Central memory CD4-positive, alpha-beta T cell (primary cell): Measurements from ENCODE around the gene SPOCD1.
"Not testable (repeated sequence)": the region's sequence is repeated elsewhere in the genome, so short reads cannot be mapped to it uniquely, and the experiment has no call there.

Source experiments
- DNase-seq: peaks from one replicate; pipeline ENCODE4 v3.0.0; 2022

The SPOCD1 gene

DNA sequence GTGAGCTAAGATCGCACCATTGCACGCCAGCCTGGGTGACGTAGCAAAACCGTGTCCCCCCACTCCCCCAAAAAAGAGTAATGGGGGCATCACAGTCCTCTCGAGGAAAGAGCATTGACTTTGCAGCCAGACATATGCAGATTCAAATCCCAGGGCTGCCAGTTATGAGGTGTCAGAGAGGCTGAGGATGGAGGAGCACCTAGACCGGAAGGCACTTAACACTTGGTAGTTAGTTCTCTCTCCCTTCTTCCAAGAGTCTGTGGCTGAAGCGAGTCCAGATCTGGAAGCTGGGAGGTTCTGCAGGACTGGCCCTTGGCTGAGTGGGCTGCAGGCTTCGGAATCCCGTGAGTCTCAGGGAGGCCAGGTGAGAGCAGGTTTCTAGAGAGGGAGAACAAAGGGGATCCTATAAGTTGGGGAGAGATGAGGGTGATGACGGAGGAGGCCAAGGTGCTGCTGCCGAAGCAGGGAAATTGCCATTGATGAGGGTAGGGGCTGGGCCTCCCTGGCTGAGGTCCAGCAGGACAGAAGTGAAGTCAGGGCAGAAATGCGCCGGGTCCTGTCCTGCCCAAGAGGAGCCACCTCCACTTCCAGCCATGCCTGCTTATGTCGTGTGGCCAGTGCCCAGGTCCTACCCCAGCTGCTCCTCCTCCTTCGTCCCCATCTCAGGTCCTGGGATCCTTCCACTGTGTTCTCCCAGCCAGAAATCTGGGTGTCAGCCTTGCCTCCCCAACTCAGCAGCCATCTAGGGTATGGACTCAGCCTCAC lies 13.3 kb upstream of the SPOCD1 start:
- DNase-seq, result no peak

DNA sequence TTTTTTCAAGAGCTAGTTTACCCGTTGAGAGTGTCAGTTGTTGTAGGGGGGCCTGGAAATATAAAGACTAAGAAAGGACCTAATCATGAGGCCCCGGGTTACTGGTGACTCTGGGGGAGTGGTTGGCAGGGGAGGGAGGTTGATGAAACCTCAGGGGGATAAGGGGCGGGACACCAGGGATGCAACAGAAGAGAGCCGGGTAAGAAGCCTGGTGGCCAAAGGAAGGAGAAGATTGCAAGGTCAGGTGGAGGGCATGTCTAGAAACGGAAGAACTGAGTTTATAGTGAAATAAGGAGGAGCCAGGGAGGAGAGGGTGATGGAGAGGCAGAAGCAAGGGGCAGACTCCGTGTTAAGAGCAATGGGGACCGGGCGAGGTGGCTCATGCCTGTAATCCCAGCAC lies 12.5 kb upstream of the SPOCD1 start:
- DNase-seq, result no peak

DNA sequence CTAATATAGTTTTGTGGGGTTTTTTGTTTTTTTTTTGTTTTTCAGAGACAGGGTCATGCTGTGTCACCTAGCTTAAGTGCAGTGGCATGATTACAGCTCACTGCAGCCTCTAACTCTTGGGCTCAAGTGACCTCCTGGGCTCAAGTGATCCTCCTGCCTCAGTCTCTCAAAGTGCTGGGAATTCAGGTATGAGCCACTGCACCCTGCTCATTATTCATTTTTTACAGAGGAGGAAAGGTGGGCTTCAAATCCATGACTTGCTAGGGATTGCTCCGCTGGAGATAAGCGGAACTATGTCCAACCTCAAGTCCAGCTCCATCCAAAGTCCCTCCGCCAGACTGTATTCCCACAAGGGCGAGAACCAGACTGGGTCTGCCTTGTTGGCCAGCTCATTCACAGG lies 8.0 kb upstream of the SPOCD1 start:
- DNase-seq, result no peak

DNA sequence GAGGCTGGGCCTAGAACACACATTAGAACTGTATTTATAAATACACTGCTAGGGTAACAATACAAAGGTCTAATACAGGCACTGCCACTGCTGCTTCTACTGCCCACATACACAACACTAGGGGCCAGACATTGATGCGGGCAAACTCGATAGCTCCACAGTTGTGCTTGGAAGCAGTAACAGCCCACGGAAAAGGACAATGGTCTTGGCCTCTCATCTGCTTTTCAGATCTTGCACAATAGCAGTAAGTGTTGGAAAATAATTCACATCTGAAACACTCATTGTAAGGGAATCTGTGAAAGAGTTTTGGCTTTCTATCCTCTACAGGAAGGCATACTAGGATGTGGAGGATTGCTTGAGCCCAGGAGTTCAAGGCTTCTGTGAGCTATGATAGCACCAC lies 6.9 kb upstream of the SPOCD1 start:
- no peak for DNase-seq

DNA sequence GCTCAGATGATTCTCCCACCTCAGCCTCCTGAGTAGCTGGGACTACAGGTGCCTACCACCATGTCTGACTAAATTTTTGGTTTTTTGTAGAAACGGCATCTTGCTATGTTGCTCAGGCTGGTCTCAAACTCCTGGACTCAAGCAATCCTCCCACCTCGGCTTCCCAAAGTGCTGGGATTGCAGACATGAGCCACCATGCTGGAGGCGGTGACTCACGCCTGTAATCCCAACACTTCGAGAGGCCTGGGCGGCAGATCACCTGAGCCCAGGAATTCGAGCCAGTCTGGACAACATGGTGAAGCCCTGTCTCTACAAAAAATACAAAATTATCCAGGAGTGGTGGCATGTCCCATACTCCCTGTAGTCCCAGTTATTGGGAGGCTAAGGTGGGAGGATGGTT lies 4.4 kb upstream of the SPOCD1 start:
- not testable (repeated sequence) for DNase-seq

DNA sequence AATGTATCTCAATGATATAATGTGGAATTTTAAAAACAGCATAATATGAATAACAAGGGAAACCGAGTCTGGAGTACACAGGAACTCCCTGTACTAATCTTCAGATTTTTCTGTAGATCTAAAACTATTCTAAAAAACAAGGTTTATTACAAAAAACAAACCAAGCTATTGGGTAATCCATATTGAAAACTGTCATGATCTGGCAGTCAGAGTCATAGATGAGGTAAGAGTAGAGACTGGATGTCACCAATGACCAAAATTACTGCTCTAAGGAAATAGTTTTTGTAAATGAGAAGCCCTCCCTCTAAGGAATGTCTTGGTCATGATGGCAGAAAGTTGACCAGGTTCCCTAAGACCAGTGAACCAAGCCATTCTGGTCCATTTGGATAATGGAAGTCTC lies 2.4 kb upstream of the SPOCD1 start:
- no peak for DNase-seq

DNA sequence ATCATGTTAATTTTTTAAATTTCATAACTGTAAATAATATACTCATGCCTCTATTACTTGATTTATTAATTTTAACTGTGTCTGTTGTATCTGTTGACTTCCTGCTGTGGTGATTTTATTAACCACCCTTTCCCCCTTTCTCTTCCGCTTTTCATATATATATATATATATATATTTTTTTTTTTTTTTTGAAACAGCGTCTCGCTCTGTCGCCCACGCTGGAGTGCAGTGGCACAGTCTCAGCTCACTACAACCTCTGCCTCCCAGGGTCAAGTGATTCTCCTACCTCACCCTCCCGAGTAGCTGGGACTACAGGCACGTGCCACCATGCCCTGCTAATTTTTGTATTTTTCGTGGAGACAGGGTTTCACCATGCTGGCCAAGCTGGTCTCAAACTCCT lies 1.1 kb upstream of the SPOCD1 start:
- DNase-seq, result not testable (repeated sequence)

DNA sequence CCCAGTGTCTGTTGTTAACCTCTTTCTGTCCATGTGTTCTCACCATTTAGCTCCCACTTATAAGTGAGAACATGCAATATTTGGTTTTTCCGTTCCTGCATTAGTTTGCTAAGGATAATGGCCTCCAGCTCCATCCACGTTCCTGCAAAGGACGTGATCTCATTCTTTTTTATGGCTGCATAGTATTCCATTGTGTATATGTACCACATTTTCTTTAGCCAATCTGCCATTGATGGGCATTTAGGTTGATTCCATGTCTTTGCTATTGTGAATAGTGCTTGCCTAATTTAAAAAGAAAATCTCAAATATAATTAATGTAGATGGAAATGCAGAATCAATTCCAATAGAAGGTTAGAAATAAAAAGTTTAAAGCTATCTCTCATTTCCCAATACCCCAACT lies 679 bp upstream of the SPOCD1 start:
- DNase-seq, result not testable (repeated sequence)

DNA sequence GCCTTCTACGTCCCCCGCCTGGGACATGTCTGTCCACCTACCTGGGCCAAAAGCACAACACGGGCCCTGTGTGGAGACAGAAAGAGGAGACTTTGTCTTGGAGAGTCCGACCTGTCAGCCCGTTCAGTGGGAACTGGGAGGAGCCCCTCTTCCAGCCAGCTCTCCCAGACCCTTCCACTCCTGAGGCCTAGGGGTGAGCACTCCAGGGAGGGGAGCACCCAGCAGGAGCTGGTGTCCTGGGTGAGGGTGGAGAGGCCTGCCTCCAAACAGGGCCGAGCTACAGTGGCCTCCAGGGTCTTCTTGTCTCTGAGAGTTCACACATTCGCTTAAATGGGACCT lies 546 bp downstream of the SPOCD1 start:
- DNase-seq, result no peak

DNA sequence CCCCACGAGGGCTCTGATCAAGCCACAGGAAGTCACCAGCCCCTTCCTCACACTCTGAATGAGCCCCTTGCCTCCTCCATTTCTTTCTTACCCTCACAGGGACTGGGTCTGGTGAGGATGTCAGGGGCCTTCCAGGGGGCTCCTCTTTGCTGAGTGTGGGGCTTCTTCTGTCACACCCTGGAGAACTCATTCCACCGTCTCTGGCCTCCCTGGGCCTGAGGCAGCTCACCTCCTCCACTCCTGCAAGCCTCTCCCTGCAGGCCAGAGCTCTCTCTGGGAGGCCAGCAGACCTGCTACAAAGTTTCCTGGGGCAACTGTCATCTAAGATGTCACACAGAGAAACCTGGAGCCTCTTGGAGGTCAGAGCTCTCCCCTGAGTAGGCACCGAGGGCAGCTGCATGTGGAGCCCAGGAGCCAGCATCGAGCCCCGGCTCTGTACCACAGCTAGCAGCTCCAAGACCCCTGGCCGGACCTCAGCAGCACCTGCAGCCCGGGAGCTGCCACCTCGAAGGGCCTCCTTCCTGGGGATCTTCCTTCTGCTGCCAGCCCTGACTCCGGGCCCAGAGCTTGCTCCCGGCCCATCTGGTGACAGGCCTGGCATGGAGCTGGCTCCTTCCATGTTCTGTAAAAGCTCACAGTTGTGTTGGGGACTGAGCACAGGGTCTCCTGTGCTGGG lies 1.1 kb downstream of the SPOCD1 start:
- no peak for DNase-seq

DNA sequence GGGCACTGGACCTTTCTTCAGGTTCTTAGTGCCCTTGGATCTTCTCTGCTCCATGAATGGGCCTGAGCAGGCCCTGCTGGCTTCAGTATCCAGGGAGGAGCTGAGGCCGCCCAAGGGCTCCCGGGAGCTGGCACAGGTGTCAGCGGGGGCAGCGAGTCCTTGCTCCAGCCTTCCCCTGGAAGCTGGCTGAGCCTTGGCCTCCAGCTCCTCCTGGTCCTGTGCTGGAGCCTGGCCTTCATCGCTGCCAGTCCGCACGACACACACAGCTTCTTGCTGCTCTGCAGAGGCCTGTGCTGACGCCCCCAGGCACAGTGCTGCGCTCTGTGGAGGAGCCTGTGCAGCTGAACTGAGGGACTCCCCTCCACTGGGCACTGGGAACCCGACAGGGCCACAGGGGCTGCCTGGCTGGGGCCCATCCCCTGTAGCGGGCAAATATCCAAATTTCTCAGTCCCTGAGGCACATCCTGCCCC lies 1.7 kb downstream of the SPOCD1 start:
- no peak for DNase-seq

DNA sequence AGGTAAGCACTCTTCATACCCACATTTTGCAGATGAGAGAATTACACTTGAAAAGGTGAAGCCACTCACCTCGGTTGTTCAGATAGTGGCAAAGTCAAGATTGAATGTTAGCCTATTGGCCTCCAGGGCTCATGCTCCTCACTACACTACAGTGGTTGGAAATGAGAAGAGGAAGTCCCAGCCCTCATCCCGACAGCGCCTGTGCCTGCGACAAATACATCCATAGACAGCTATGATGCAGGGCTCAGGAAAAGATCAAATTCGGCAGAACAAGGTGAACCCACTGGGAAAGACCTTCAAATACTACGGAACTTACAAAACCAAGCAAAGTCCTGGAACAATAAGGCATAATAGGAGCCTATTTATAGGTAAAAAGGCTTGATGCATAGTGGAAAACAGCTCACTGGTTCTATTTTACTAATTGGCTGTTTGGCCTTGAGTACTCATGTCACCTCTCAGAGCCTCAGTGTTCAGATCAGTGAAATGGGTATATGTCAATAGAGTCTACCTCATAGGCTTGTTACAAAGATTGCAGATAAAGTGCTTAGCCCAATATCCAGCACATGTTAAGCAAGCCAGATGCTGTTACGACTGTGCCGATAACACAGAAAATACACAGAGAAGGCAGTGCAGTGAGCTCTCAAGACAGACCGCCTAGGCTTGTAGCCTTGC lies 3.5 kb downstream of the SPOCD1 start:
- DNase-seq, result no peak

DNA sequence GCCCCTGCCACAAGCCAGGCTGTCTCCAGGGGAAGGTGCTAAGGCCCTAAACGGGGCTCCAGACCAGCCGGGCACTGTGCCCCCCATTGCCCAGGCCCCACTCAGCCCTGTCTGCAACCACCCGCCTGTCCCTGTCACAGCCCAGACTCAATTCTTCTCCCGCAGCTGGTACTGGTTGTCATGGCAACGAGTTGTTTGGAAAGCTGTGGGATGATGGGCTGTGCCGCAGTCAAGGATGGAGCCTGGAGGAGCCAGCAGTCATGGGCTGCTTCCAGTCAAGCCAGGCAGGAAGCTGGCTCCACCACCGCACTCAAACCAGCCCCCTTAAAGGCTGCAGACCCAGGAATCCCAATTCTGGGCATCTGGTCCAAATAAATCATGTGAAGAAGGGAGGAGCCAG lies 4.2 kb downstream of the SPOCD1 start:
- no peak for DNase-seq

DNA sequence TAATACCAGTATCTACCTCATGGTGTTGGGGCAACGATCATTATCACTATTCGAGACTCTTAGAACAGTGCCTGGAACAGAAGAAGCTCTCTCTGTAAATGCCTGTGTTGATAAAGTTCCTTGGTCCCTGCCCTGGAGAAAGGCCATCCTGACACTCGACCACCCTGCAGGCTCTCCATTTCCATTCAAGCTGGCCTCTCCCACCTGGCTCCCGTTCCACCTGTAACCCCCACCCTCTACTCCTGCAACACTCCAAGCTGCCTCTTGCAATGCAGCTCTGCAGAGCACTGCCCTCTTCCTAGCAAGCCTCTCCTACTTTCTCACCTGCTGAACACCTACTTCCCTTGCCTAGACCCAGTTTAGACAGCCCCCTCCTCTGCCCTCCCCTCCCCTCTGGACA lies 6.1 kb downstream of the SPOCD1 start:
- DNase-seq, result no peak

DNA sequence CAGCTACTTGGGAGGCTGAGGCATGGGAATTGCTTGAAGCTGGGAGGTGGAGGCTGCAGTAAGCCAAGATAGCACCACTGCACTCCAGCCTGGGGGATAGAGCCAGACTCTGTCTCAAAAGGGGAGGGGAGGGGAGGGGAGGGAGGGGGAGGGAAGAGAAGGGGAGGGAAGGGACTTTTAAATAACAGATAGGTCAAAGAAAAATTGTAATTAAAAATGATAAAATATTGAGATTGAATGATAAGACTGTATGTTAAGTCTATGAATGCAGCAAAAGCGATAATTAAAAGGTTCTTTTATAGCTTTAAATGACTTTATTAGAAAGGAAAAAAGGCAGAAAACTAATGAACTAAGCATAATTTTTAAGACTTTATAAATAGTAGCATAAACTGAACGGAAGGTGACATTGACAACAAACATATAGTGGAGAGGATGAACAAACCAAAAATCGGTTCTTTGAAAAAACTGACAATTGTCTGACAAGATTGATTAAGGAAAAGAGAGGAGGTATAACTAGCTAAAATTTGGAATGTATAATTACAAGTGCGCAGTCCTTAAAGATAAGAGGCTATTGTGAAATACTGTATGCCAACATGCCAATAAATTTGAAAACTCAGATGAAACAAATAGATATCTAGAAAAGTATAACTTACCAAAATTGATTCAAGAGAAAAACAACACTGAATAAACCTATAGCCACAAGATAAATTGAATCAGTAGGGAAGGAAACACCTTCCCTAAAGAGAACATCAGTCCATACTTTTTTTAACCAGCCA lies 8.4 kb downstream of the SPOCD1 start:
- no peak for DNase-seq

DNA sequence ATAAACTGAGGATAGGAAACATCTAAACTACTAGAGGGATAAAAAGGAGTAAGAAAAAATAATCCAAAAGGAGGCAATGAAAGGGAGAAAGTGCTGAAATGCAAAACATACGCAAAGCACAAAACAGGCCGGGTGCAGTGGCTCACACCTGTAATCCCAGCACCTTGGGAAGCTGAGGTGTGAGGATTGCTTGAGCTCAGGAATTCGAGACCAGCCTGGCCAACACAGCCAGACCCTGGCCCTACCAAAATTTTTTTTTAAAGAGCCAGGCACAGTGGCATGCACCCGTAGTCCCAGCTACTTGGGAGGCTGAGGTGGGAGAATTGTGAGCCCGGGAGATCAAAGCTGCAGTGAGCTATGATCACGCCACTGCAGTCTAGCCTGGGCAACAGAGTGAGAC lies 10.5 kb downstream of the SPOCD1 start:
- no peak for DNase-seq

DNA sequence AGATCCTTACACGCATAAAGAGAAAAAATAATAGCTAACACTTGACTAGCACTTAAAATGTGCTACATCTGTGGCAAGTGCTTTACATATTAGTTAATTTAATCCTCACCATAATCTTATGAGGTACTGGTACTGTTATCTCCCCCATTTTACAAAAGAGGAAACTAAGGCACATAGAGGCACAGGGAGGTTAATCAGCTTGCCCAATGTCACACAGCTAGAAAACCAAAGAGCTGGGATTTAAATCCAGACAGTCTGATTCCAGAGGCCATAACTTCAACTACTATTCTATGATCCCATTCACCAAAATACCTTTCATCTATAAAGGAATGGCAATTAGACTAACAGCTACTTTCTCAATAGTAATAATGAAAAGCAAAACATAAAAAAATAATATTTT lies 11.7 kb downstream of the SPOCD1 start:
- no peak for DNase-seq

DNA sequence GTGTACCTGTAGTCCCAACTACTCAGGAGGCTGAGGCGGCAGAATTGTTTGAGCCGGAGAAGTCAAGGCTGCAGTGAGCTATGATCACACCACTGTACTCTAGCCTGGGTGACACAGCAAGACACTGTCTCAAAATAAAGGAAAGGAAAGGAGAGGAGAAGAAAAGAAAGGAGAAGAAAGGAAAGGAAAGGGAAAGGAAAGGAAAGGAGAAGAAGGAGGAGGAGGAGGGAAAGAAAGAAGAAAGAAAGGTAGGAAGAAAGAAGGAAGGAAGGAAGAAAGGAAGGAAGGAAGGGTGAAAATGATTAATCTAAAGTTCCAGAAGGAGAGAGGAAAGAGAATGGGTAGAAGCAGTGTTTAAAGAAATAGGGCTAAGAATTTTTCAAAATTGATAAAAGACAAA lies 12.2 kb downstream of the SPOCD1 start:
- DNase-seq, result no peak

DNA sequence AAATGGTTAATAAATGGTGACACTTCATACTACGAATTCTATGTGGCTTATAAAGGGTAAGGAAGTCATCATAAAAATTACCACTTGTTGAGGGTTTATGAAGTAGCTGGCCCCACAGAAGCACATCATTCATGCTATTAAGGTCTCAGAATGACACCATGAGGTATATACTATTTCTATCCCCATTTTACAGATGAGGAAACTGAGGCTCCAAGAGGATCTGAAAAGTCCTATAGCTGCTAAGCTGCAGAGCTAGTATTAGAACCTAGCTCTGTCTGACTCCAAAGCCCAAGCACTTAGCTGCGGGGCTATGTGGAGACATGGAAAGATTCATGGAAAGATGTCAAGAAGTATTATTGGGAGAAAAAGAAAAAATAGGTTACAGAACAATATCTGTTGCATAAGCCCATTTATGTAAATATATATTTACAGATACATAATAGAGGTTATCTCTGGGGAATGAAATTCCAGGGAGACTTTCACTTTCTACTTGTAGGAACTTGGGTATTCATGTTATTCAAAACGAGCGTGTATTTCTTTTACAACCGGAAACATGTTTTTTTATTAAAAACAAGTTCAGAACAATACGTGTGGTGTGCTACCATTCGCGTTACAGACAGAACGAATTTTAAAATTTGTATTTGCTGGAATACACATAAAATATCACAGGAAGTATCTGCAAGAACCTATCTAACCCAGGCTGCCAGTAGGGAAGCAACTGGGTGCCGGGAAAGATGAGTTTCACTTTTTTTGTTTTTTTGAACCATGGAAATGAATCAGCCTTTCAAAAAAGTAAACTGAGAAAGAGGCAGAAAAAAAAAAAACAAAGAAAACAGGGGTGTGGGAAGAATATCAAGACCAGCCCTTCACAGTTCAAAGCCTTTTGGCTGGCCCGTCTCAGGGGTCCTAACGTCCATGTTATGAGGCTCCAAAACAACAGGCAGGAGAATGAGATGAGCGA lies 13.4 kb downstream of the SPOCD1 start:
- no peak for DNase-seq

DNA sequence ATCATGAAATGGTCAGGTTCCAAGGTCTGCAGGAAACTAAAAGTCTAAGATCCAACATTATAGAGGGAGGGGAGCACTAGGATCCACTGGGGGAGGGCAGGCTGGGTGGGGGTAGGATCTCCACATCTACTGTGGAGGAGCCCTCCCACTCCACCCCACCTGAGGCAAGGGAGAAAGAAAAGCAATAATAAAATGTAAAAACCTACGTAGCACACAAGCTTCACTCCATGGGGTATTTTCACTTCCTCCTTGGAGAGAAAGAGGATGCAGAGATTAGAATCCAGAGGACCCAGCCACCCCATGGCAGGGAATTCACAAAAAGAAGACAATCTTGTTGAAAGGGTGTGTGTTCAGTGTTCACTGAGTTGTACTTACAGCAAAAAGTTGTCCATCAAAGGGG lies 14.4 kb downstream of the SPOCD1 start:
- no peak for DNase-seq

DNA sequence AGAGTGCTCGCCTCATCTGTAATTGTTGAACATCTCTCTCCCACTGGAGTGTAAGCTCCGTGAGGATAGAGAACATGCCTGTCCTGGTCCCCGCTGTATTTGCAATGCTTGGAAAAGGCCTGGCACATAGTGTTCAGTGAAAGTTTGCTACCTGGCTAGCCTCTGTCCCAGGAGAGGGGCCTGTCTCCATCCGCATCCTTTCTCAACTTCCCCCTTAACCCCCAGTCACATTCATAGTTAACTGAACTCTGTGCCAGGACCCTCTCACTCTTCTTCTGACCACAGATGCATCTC lies 15.2 kb downstream of the SPOCD1 start:
- DNase-seq, result no peak

DNA sequence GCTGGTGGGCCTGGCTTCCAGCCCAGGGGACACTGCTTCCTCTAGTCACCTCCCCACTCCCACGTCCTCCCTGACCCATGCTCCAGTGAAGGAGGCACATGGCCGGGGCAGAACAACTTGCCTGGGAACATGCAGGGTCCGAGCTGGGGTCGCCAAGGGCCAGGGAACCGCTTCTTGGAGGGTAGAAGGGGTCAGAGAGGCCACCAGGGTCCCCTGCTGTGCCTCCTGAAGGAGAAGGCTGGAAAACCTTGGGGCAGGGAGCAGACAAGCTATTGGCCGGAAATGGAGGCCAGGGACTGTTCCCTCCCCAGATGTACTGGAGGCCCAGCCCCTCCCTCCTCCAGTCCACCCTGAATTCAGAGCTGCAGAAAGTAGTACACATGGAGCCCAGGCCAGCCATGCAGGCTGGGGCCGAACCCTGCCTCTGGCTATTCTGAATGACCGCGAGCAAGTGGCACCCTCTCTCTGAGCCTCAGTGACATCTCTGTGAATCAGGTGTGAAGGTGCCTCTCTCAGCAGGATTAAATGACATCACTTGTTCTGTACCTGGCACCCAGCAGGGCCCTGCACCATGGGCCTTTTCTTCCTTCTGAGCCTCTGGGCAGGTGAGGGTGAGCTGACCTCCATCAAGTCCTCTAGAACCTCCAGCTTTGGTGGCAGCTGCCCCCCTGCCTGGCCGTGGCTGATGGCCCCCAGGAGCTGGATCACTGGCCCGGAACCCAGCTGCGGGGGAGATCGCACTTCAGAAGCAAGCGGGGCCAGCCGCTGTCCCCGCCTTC lies 15.7 kb downstream of the SPOCD1 start:
- no peak for DNase-seq
